C4-2B (cell line): ENCODE results near the gene TREX2.

Source experiments
- H3K27ac ChIP-seq: fragments of 450-650 bp; 2 replicates; pipeline ENCODE4 v1.5.1; 2017
- CTCF ChIP-seq: fragments of 450-650 bp; conservative IDR thresholded peaks from 2 replicates; pipeline ENCODE4 v1.5.1; 2017; ENCODE audit warnings: mild to moderate bottlenecking
- ZFX ChIP-seq: fragments of 450-650 bp; IDR thresholded peaks from 2 replicates; pipeline ENCODE4 v1.6.1; 2017

TREX2 gene

GRCh38 chrX:153475271-153475670 lies 29.4 kb upstream of the TREX2 start:
- H3K27ac ChIP-seq = peak overlapping the region; percentile 47
- TF ChIP-seq CTCF (no peak), ZFX (no peak)

- H3K27ac ChIP-seq = peak overlapping the region; percentile 47
- no peak for TF ChIP-seq ZFX
- no peak for TF ChIP-seq CTCF
These were observed 28.9 kb upstream of the TREX2 start for GRCh38 chrX:153474718-153475117.

- H3K27ac ChIP-seq = no peak overlapping the region; the same call in 1 of the 2 replicates
- no peak for TF ChIP-seq ZFX
- no peak for TF ChIP-seq CTCF
These were observed 28.4 kb upstream of the TREX2 start for GRCh38 chrX:153474266-153474665.

- no peak for TF ChIP-seq ZFX
- TF ChIP-seq CTCF = no peak
- H3K27ac ChIP-seq = no peak overlapping the region
These were observed 27.3 kb upstream of the TREX2 start for GRCh38 chrX:153473126-153473525.

- TF ChIP-seq CTCF = no peak
- no peak for TF ChIP-seq ZFX
- peak overlapping the region; percentile 43; the same call in 1 of the 2 replicates for H3K27ac ChIP-seq
These were observed 25.9 kb upstream of the TREX2 start for GRCh38 chrX:153471663-153472280.

- TF ChIP-seq CTCF (peak; percentile 77), ZFX (no peak; the same call in 1 of the 2 replicates)
- peak within 1 kb of the TSS; percentile 81 for H3K27ac ChIP-seq
These were observed 24.8 kb upstream of the TREX2 start, which contains the start of gene HAUS7 for GRCh38 chrX:153470411-153471363. Gene HAUS7 (minus strand): TSS chrX:153470576. CDS start chrX:153470557, 19 bp downstream.

GRCh38 chrX:153469811-153470410 lies 24.1 kb upstream of the TREX2 start:
- no peak for TF ChIP-seq CTCF
- TF ChIP-seq ZFX = peak; percentile 44; the same call in 1 of the 2 replicates

More at GRCh38 chrX:153469811-153470410, 24.1 kb upstream of the TREX2 start:
- H3K27ac ChIP-seq = peak overlapping the region; percentile 81
